Prostate gland (tissue), 2 donors: ENCODE results near the gene ATP8B3. TPM values are rescaled to one million over a fixed set of nuclear protein-coding genes. Genes with fewer than 3 reads are reported as not detected.

Experiments used
- DNase-seq: peaks from one replicate; pipeline ENCODE4 v3.0.0-alpha.2; 2019; ENCODE audit warnings: low spot score
- H3K27ac ChIP-seq, 2 donors: fragments of 200-600 bp; sonication (generic); 2 replicates each; pipeline ENCODE4 v1.5.1; 2017 to 2019
- H3K27me3 ChIP-seq: fragments of 200-600 bp; sonication (generic); replicated peaks from 2 replicates; pipeline ENCODE4 v1.5.1; 2019; ENCODE audit not compliant: insufficient read depth
- H3K36me3 ChIP-seq, 2 donors: fragments of 200-600 bp; sonication (generic); 1 replicate in 1 of 2; 2 replicates in 1 of 2; pipeline versions ENCODE4 v1.5.1 to v1.8.1; 2017 to 2019
- H3K4me1 ChIP-seq: fragments of 200-600 bp; sonication (generic); replicated peaks from 2 replicates; pipeline ENCODE4 v1.5.1; 2019
- H3K4me3 ChIP-seq, 2 donors: fragments of 200-600 bp; sonication (generic); 2 replicates each; pipeline ENCODE4 v1.5.1; 2017 to 2019
- H3K9me3 ChIP-seq: fragments of 200-600 bp; sonication (generic); 2 replicates; pipeline ENCODE4 v1.5.1; 2017
- CTCF ChIP-seq, 4 experiments: fragments of 200-600 bp in 2 of 4; fragments of 450-650 bp in 2 of 4; sonication (generic) in 2 of 4; IDR thresholded peaks; 1 replicate in 3 of 4; 2 replicates in 1 of 4; pipeline ENCODE4 v1.5.1; 2016 to 2019; ENCODE audit warnings: antibody characterized with exemption in 4 of 4, mild to moderate bottlenecking in 2 of 4, moderate library complexity in 2 of 4
- POLR2A ChIP-seq: fragments of 450-650 bp; IDR thresholded peaks from one replicate; pipeline ENCODE4 v1.6.1; 2016; ENCODE audit warnings: antibody characterized with exemption, mild to moderate bottlenecking
- POLR2AphosphoS5 ChIP-seq: sonication (generic); formaldehyde crosslinking; IDR thresholded peaks from one replicate; pipeline ENCODE4 v1.6.1; 2017; ENCODE audit warnings: antibody characterized with exemption
- WGBS: methylation state at CpG from one replicate; pipeline ENCODE4 v1.1.5; 2018; 5-methylcytosine and 5-hydroxymethylcytosine counted together
- intact Hi-C: fragments of 100-400 bp; cut with DNase I; formaldehyde crosslinking; loops from one replicate; pipeline ENCODE4 v1.14.2; 2022
- total RNA-seq, 2 donors: library from RNA; depleted of rRNA; stranded (reverse); fragments of >200 nt; gene quantifications; one replicate each; pipeline ENCODE4 v1.1.0, GENCODE V29; 2016

ATP8B3 gene
- total RNA-seq, 2 donors from 2014 or later, result 0.18 to 4.7 TPM

GRCh38 chr19:1748115-1748872, 63.8 kb downstream of the ATP8B3 start:
- Histone ChIP-seq H3K4me1 (peaks cover 3% of the 10 kb centered on the region), H3K36me3 (no peaks in the 10 kb centered on the region), H3K27me3 (peaks cover 70% of the 10 kb centered on the region), H3K4me3 (no peak overlapping the region), H3K9me3 (no peaks in the 10 kb centered on the region), H3K27ac (no peak overlapping the region)
- intact Hi-C loops, result no loop called here
- no peak for DNase-seq
- whole genome bisulfite sequencing, result 2% methylated on average over 52 of the region's 61 CpGs
- TF ChIP-seq CTCF (IDR thresholded peaks at IDR 0.05) (no peak), POLR2A (no peak), POLR2AphosphoS5 (no peak)

- no peak overlapping the region for H3K27ac ChIP-seq
- 5% methylated on average over 19 of the region's 22 CpGs for WGBS
- no peak overlapping the region for H3K4me3 ChIP-seq
- intact Hi-C loops, result no loop called here
- no peaks in the 10 kb centered on the region for H3K36me3 ChIP-seq
- no peaks in the 10 kb centered on the region for H3K9me3 ChIP-seq
- TF ChIP-seq POLR2A (no peak), POLR2AphosphoS5 (no peak), CTCF (IDR thresholded peaks at IDR 0.05) (no peak)
- no peak for DNase-seq
- H3K27me3 ChIP-seq, result peaks cover 69% of the 10 kb centered on the region
- H3K4me1 ChIP-seq, result peaks cover 3% of the 10 kb centered on the region
These were observed 64.6 kb downstream of the ATP8B3 start for GRCh38 chr19:1747285-1748114.

GRCh38 chr19:1746401-1747284, 65.4 kb downstream of the ATP8B3 start:
- Histone ChIP-seq H3K4me3 (no peak overlapping the region), H3K9me3 (no peaks in the 10 kb centered on the region), H3K4me1 (peaks cover 3% of the 10 kb centered on the region), H3K27ac (no peak overlapping the region), H3K36me3 (no peaks in the 10 kb centered on the region), H3K27me3 (peaks cover 61% of the 10 kb centered on the region)
- TF ChIP-seq POLR2AphosphoS5 (no peak), CTCF (IDR thresholded peaks at IDR 0.05) (no peak), POLR2A (no peak)
- WGBS, result 4% methylated on average over 31 of the region's 31 CpGs
- intact Hi-C loops, result no loop called here
- no peak for DNase-seq

GRCh38 chr19:1745589-1746031, 66.5 kb downstream of the ATP8B3 start:
- intact Hi-C loops, result no loop called here
- H3K4me1 ChIP-seq, result peaks cover 3% of the 10 kb centered on the region
- no peak overlapping the region for H3K27ac ChIP-seq
- WGBS, result 1% methylated on average over 14 of the region's 14 CpGs
- TF ChIP-seq POLR2AphosphoS5, result no peak
- no peak for TF ChIP-seq POLR2A
- TF ChIP-seq CTCF (IDR thresholded peaks at IDR 0.05), result no peak
- no peaks in the 10 kb centered on the region for H3K36me3 ChIP-seq
- H3K27me3 ChIP-seq, result peaks cover 51% of the 10 kb centered on the region
- no peak overlapping the region for H3K4me3 ChIP-seq
- DNase-seq, result no peak
- no peaks in the 10 kb centered on the region for H3K9me3 ChIP-seq
